GM12874 (cell line): ENCODE measurements around the gene GRID2.

Source experiments
- CTCF ChIP-seq: IDR thresholded peaks from 2 replicates; pipeline ENCODE4 v1.5.1; 2011; ENCODE audit warnings: low read depth, mild to moderate bottlenecking, control low read depth, low read length, moderate library complexity; ENCODE audit not compliant: insufficient read depth

The GRID2 gene

DNA sequence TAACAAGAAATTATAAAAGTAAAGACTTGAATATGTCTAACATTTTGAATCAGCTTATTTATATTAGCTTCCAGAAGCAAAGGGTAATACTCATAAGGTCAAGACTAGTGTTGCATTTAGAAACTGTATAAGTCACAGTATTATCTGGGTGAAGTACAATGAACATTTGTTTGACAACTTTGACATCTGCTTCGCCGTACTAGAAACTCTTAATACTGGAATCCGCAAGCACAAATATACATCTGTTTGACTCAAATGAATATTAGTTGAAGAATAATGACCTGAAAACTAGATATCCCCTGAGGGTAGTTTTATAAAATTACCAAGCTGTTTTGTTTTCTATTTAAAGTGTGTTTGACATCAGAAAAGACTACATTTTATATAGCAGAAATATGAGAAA lies 1389.4 kb downstream of the GRID2 start:
- TF ChIP-seq CTCF: no peak

GRCh38 chr4:93698686-93699085 lies 1394.9 kb downstream of the GRID2 start:
- TF ChIP-seq CTCF: no peak

GRCh38 chr4:93700571-93700970 lies 1396.8 kb downstream of the GRID2 start:
- no peak for TF ChIP-seq CTCF

- peak; percentile 40; the same call in 1 of the 2 replicates for TF ChIP-seq CTCF
Measured at GRCh38 chr4:93710101-93710846, 1406.5 kb downstream of the GRID2 start.

DNA sequence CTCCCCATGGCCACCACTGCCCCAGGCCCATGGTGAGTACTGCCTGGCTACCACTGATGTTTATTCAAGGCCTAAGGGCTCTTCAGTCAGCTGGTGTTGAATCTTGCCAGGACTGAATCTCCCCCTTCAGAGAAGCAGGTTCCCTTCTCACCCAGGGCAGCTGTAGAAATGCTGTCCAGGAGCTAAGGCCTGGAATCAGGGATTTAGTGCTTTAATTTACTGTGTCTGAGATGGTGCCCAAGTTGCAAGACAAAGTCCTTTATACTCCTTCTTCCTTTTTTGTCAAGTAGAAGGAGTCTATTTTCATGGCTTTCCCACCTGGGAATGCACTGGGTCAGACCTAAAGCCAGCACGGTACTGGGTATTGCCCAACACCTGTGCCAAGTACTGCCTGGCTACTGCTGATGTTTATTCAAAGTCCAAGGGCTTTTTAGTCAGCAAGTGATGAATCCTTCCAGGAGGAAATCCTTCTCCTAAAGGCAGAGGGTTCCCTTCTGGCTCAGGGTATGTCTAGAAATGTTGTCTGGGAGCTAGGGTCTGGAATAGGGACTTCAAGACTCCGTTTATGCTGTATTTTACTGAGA lies 1407.2 kb downstream of the GRID2 start:
- no peak for TF ChIP-seq CTCF

- TF ChIP-seq CTCF: no peak
Measured at GRCh38 chr4:93718233-93718632, 1414.5 kb downstream of the GRID2 start.

DNA sequence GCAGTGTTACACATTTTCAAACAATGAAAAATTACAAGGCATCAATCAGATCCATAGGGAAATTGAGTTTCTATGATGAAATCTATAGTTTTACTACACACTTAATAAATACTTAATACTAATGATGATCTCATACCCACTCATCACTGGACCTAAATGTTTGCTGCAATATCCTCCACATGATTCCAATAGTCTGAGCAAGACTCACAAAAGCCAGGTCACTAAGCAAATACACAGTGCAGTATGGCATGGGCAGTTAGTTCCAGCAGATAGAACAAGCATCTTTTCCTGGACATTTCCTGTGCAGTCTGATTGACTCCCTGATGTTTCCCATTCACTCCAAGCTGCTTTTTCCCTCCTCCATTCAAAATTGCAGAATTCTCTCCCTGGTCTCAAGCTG lies 1415.8 kb downstream of the GRID2 start:
- no peak for TF ChIP-seq CTCF
